Kasumi-1 (cell line): ENCODE measurements around the gene OTUD5.
"Not testable (repeated sequence)": the region's sequence is repeated elsewhere in the genome, so short reads cannot be mapped to it uniquely, and the experiment has no call there.

Experiments used
- DNase-seq, 2 experiments: peaks; one replicate each; lab custom pipeline; 2025; lab: John Stamatoyannopoulos, UW

OTUD5 gene, protein sequence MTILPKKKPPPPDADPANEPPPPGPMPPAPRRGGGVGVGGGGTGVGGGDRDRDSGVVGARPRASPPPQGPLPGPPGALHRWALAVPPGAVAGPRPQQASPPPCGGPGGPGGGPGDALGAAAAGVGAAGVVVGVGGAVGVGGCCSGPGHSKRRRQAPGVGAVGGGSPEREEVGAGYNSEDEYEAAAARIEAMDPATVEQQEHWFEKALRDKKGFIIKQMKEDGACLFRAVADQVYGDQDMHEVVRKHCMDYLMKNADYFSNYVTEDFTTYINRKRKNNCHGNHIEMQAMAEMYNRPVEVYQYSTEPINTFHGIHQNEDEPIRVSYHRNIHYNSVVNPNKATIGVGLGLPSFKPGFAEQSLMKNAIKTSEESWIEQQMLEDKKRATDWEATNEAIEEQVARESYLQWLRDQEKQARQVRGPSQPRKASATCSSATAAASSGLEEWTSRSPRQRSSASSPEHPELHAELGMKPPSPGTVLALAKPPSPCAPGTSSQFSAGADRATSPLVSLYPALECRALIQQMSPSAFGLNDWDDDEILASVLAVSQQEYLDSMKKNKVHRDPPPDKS

GRCh38 chrX:48957477-48957826 is at the start of gene OTUD5:
OTUD5 (minus strand) TSS chrX:48957607; CDS start chrX:48957570, 37 bp downstream.
- peak; percentile 38 to 53 for DNase-seq

- no peak for DNase-seq
Measured at GRCh38 chrX:49003696-49004095, 46.3 kb upstream of the OTUD5 start.

GRCh38 chrX:49002091-49002935 is 44.9 kb upstream of the OTUD5 start, which contains the start of gene GRIPAP1:
GRIPAP1 (minus strand) TSS chrX:49002264; CDS start chrX:49002229, 35 bp downstream.
- DNase-seq = peak; percentile 75 to 77

- peak; percentile 36 to 45 for DNase-seq
Measured at GRCh38 chrX:49001521-49002090, 44.2 kb upstream of the OTUD5 start.

DNA sequence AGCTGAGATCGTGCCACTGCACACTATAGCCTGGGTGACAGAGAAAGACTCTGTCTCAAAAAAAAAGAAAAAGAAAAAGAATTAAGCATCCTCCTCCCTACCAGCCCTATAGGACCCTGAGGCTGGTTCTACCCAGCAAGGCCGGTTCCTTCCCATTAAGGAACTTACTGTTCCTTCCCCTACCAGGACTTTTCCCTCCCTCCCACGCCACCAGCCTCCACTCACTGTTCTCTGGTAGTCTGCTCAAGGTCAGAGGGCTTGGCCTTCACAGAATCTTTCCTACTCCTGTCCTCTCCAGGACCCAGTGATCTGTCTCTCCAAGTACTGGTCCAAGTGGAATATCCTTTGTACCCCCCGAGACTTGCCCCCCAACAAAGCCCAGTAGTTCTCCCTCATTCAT is 43.2 kb upstream of the OTUD5 start:
- DNase-seq = no peak

- DNase-seq = no peak
Measured at GRCh38 chrX:48999030-48999429, 41.6 kb upstream of the OTUD5 start.

DNA sequence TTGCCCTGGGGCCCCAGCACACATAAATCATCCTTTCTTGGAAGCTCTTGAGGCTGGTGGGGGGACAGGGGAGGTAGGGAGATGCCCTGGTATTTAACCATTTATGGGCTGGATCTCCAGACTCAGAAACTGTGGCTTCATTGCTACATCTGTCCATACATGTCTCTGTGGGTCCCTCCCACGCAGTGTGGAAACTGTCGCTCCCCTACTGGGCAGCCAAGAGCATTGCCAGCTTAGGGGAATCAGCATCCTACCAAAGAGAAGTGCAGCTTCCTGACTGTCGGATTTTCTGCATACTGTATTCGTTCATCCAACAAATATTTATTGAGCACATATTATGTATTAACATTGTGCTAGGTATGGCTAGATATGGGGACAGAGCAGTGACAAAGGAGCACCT is 41.0 kb upstream of the OTUD5 start:
- peak in 1 of 2 experiments; percentile 5 for DNase-seq

DNA sequence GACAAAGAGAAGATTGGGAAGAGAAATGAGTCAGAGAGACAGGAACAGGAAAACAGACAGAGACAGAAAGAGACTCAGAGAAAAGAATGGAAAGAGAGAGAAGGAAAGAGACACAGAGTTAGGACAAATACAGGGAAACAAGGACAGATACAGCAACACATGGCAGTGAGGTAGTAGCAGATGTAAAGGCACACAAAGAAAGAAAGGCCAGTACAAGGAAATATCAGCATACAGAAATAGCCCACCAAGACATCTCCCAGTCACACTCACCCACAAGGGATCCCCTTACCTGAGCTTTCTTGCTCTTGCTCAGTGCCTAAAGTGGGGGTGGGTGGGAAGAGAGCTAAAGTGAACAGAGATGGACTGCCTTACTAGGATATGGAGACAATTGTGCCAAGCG is 40.5 kb upstream of the OTUD5 start:
- DNase-seq = no peak

DNA sequence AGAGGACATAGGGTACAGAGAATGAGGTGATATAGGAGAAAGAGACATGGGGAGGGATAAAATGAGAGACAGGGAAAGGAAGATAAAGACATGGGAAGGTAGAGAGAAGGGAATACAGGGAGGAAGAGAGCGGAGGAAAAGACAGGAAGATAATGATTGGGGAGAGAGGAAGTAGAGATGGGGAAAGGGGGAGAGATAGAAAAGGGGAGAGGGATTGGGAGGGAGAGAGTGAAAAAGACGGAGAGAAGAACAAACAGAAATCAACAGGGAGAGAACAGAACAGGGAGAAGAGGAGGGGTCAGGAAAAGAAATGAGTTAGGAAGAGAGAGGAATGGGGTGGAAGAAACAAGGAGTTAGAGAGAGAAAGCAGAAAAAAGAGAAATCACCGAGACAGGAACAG is 40.0 kb upstream of the OTUD5 start:
- no peak for DNase-seq

- no peak for DNase-seq
Measured at GRCh38 chrX:48996969-48997368, 39.6 kb upstream of the OTUD5 start.

GRCh38 chrX:48992341-48992740 is 34.9 kb upstream of the OTUD5 start:
- no peak for DNase-seq

DNA sequence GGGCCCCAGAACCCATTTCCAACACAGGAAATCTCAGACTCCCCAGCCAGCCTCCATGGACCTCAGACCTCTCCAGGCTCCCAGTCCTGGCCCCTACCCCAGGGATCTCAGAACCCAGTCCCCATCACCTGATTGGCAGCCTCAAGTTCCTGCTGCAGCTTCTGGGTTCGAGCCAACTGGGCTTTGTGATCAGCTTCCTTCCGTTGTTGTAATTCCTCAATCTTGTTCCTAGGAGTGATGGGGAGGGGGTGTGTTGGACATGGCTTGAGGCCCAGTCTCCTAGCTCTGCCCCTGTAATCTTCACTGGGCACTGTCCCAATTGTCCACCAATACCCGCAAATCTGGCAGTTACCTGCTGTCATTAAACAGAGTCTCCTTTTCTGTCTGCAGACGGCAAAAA is 32.1 kb upstream of the OTUD5 start:
- no peak for DNase-seq

- no peak for DNase-seq
Measured at GRCh38 chrX:48983896-48984295, 26.5 kb upstream of the OTUD5 start.

DNA sequence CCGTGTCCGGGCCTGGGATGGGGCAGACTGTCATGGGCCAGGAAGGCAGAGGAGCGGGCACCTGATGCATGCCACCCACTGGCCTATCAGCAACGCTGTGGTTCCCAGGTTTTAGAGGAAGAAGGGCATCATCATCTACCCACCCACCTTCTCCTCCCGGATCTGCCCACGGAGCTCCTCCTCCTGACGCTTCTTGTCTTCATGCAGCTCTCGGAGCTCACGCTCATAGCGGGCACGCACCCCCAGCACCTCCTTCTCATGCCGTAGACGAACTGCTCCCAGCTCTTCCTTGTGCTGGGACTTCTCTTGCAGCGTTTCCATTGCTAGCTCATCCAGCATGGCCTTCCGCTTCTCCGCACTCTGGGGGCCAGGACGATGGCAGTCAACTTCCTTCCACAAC is 25.7 kb upstream of the OTUD5 start:
- no peak for DNase-seq

DNA sequence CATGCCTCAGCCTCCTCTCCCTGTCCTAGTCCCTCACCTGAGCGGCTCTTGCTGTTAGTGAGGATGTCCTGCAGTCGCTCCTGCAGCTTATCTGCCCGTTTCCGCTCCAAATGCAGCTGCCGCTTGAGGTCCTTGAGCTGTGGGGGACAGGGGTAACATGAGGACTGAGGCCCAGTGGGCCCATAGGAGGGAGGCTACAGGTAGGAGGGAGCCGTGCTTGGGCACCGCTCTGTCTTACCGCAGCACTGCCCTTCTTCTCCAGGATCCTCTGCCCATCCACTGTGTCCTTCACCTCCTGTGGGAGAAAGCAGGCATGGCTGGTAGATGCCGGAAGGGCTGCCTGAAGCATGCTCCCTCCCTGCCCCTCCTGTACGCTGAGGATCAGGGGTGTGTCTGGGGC is 23.8 kb upstream of the OTUD5 start:
- no peak for DNase-seq

DNA sequence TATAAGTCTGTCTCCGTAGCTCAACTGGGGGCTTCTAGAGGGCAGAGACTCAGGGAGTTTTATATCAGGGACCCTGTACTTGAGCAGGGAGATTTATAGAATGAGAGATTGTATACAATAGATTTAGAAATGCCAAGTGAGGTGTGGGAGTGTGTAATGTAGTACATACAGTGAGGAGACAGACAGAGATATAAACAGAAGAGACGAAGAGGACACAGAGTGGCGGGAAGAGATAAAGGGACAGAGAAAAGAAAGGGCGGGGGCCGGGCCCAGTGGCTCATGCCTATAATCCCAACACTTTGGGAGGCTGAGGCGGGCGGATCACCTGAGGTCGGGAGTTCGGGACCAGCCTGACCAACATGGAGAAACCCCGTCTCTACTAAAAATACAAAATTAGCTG is 22.9 kb upstream of the OTUD5 start:
- DNase-seq = not testable (repeated sequence)

- DNase-seq = no peak
Measured at GRCh38 chrX:48978226-48978625, 20.8 kb upstream of the OTUD5 start.

GRCh38 chrX:48976086-48976485 is 18.7 kb upstream of the OTUD5 start:
- peak; percentile 25 to 49 for DNase-seq

DNA sequence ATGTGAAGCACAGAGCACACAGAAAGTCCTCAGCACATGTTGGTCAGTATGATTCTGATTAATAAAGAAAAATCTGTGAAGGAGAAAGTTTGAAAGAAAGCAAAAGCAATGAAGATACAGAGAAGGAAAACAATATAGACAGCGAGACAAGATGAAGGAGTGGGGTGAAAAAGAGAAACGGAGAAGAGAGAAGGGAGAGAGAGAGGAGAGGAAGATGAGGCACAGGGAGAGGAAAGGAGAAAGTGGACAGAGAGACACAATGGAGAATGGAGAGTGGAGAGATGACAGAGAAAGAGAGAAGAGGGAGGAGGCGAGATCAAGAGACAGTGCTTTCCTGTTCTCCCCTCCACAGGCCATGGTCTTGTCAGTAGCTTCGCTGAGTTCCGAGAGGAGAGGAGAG is 18.1 kb upstream of the OTUD5 start:
- DNase-seq = no peak

- no peak for DNase-seq
Measured at GRCh38 chrX:48975041-48975440, 17.6 kb upstream of the OTUD5 start.

DNA sequence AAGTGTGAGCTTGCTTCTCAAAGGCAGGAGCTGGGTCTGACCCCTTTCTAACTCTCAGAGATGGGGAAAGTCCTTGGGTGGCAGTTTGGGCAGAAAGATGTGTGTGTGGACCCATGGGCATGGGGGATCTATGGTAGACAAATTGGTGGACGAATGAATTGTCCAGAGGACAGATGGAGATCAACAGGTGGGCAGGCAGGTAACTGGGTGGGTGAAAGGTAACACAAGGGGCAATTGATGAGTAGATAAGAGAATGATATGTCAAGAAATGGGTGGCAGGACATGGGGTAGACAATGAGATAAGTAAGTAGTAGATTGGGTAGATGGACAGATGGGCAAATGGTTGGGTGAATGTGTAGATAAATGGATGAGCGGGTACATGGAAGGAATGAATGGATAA is 17.2 kb upstream of the OTUD5 start:
- no peak for DNase-seq

DNA sequence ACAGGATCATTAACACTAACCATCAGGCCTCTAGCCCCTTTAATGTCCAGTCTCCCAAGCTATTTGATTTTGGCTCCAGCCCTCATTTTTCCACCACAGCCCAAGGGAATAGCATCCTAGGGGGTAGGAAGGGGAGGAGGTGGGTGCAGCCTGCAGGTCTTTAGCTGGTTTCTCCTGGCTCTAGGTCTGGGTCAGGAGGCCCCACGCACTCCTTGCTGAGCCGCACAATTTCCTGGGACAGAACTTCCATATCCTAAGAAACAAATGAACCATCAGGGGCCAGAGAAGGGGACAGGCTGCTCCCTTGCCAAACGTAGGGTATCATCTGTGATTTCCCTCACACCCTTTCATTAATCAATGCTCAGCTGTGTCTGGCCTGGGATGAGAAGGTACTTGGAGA is 16.6 kb upstream of the OTUD5 start:
- DNase-seq = no peak
